NCI-H2081 (cell line): Measurements from ENCODE around the gene GRIK3.
"Not testable (repeated sequence)": the region's sequence is repeated elsewhere in the genome, so short reads cannot be mapped to it uniquely, and the experiment has no call there.

Experiments
- DNase-seq, 2 experiments: peaks; one replicate each; lab custom pipeline; 2025; lab: John Stamatoyannopoulos, UW

Gene GRIK3

DNA sequence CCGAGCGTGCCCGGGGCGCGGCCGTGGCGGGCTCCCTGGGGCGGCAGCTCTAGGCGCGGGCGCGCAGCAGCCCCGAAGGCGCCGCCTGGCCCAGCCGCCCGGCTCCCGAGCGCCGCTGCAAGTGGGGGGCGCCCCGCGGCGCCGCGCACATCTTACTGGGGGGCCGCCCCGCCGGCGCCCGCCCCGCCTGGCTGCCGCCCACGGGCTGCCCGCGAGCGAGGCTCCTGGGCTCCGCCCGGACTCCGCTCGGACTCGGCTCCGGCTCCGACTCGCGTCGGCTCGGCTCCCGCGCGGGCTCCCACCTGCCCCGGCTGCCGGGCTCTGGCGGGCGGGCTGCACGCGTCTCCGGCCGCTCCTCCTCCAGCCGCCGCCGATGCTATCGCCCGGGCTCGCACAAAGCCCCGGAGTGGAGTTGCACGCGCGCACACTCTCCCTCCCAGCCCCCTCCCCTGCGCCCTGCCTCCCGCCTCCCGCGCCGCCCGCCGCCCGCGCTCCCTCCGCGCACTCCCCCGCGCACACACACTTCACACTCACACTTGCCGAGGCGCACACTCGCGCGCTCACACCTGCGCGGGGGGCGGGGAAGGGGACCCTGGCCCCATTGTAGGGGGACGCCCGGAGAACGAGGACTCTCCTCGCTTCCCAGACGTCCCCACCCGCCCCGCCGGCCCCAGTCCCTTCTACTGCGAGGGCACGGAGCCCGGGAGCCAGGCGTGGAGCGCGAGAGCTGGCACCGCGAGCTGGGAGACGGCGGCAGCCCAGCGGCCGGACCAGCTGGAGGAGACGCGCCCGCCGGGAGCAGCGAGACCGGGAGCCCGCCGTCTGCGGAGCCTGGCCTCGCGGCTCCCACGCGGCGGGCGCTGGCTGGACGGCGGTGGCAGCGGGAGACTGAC is at the start of gene GRIK3:
GRIK3 (minus strand) TSS at position 395 of the 893 bp plus-strand sequence. CDS start 407 bp downstream, outside the sequence.
- DNase-seq = peak; percentile 55 to 69

DNA sequence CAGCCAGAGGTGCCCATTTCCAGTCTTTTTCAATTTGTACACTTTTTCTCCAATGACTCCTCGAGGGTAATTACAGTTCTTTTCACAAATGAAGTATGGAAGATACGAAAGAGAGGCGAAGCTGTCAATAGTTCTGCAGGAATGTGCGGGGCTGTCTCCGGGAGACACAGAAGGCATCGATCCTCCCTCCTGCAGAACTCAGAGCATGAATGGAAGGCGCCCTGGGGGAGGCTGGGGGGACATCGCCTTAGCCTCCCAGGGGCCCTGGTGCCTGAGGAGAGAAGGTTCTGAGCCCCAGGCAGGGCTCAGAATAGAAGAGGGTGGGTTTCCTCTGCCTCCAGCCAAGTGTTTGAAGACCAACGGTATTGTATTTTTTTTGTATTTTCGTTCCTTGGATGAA is 49.7 kb upstream of the GRIK3 start:
- DNase-seq = no peak

DNA sequence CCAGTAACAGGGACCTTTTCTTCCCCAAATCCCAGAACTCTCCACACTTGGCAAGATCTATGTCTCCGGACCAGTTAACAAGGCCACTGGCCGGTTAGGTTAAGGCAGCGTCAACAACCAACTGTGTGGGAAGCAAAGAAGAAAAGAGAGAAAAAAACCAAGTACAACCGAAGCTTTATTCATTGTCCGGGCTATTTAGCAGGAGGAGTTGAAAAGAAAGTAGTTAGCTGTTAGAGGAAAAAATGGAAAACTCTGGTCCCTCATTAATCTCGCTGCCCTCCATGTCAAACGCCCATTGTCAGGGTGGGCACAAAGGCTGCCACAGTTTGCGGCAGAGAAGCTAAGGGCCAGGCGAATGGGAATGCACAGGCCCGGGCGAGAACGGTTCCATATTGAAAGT is 49.3 kb upstream of the GRIK3 start:
- DNase-seq = no peak

DNA sequence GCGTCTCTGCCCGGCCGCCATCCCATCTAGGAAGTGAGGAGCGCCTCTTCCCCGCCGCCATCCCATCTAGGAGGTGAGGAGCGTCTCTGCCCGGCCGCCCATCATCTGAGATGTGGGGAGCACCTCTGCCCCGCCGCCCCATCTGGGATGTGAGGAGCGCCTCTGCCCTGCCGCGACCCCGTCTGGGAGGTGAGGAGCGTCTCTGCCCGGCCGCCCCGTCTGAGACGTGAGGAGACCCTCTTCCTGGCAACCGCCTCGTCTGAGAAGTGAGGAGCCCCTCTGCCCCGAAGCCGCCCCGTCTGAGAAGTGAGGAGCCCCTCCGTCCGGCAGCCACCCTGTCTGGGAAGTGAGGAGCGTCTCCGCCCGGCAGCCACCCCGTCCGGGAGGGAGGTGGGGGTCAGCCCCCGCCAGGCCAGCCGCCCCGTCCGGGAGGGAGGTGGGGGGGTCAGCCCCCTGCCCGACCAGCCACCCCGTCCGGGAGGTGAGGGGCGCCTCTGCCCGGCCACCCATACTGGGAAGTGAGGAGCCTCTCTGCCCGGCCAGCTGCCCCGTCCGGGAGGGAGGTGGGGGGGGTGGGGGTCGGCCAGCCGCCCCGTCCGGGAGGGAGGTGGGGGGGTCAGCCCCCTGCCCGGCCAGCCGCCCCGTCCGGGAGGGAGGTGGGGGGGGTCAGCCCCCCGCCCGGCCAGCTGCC is 46.1 kb upstream of the GRIK3 start:
- not testable (repeated sequence) for DNase-seq

DNA sequence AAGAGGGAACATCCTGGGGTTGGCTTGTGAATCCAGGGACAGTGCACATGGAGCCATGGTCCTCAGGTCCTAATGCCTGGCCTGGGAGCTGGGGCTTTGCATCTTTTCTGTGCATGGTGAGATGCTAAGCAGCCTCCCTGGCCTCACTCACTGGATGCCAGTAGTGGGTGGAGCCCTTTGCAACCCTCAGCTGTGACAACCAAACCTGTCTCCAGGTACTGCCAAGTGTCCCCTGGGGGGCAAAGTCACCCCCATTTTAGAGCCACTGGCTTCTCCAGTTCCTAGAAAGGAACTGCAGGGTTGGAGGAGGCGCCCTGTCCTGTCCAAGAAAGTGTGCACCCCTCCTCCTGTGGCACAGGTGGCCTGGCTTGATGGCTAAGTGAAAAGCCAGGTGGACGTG is 44.6 kb upstream of the GRIK3 start:
- DNase-seq = no peak

DNA sequence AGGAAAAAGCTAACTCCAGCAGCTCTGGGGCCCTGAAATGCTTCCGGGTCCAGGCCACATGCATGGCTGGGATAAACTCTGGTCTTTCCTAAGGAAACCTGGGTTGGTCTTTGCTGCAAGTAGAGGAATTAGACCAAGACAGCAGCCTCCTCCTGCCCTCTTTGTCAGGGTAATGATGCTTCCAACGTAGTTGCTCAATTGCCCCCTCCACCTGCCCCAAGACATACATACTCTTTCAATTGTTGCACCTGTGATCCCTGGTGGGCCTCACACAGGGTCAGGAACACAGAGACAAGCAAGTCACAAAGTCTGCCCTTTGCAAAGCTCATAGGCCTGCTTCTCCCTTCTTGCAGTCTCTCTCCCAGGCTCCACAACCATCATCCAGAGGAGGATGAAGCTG is 41.9 kb upstream of the GRIK3 start:
- no peak for DNase-seq

DNA sequence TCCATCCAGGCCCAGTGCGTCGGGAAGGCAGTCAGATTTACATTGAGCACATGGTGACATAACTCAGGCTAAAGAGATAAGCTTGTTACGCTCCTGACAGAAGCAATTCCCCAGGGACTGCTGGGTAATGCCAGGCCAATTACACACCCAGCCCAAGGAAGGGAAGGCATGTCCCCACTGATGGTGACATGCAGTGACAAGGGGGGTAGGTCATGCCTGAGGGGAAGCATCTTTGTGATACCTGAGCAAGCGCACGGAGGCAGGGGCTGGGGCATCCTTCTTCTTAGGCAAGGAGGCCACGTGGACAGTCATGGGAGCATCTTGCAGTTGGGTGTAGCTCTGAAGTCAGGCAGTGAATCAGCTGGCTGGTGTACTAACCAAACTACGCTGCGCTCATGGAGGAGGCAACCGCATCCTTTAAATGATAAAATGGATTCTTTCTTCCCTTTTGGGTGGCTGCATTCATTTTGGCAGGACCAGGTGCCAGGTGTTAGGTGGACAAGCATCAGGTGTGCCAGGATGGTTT is 39.6 kb upstream of the GRIK3 start:
- peak in 1 of 2 experiments; percentile 12 for DNase-seq

DNA sequence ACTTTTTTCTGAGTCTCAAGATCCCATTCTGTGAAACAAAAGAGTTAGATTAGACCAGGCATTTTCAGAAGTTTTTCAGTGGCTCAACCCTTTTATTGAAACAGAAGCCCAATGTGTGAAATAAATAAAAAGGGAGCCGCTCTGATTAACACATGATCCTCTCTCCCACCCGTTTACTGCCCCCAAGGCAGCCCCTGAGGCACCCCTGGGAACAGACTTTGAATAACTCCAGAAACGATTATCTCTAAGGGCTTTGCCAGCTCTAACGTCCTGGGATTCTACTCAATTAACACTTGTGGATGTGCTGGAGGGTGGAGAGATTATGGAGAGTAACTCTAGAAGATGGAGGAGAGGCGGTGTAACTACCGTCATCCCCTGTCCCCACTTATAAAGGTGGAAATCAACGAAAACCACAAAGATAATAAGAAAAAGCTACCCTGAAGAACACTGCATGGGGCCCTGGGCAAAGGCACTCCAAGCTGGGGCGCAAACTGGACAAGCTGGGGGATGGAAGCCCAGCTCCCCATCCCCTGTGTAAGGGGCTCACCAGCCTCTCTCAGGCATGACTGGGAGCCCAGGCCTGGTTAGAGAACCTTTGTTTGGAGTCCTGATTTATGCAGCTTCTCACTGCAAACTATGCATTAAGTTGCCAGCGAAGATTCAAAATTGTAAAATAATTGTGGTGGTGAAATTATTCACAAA is 39.0 kb upstream of the GRIK3 start:
- no peak for DNase-seq

DNA sequence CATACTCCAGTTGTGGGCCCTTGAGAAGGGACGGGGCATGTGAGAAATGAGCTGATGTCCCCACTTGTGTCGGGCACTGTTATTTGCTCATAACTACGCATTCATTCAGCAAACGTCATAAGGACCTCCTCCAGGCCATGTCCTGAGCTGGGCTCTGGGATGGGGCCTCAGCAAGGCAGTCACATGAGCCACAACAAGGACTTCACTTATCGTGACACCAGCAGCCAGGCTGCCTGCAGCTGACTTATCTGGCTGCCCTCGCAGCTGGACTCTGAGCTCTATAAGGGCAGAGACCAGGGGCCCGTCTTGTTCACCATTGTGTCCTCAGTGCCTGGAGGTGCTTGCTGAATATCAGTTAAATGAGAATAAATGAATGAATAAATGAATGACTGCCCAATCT is 37.5 kb upstream of the GRIK3 start:
- no peak for DNase-seq

DNA sequence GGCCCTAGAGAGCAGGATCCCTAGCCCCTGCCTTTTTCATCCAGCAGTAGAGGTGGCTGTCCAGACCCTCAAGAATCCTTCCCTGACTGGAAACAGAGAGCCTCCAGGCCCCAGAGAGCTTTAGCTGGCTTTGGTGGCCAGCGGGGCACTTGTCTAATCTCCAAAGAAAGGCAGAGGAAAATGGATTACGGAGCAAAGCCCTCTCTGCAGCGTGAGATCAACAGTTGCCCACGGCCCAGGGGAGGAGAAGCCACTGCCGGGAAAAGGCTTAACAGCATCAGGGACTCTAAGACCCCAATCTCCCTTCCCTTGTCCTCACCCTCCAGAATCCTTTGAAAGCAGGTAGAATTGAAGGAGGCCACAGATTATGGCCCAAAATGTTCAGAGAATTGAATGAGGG is 35.8 kb upstream of the GRIK3 start:
- DNase-seq = no peak

DNA sequence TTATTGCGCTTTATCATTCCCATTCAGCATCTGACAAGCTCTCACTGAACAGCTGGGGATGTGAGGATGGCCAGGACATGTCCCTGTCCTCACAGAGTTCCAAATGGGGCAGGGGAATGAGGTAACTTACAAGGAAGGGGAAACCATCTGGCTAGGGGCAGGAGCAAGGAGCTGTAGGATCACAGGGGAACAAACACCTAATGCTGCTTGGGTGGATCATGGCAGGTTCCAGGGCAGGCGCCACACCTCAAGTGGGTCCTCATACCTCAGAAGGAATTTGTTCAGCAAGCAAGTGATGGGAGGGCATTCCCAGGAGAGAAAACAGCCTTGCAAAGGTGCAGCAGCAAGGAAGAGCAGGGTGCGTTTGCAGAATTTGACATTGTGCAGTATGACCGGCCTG is 35.1 kb upstream of the GRIK3 start:
- no peak for DNase-seq

DNA sequence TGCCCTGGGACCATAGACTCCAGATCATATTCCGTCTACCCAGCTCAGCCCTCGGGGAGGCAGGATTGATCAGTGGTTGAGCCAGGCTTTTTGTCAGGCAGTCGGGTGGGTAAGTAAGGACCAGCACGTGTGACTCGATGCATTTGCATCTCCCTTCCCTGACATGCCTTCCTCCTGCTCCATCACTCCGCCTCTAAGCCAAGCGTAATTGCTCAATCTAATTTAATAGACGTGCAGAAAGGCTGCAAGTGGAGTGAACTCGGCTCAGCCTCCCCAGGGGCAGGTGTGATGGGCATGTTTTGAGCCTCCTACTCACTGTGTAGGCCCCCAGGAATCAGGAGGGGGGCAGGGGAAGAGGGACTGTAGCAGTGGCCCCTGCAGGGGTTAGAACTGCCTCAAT is 34.6 kb upstream of the GRIK3 start:
- no peak for DNase-seq

DNA sequence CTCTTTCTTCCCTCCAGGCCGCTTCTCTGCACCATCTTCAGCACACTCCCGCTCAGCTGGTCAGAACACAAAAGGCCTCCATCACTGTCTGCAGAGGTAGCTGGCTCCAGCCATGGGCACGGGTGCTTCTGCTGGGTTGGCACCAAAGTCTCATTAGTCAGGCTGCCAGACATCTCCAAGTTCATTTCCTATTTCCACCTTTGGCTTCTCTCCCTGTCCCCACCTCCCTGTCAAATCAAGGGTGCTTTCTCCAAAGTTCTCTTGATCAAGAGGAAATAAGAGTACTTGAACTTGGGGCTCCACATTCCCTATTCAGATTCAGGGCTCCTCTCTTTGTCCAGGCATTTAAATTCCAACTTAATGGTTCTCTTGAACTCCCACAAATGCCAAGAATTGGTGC is 33.9 kb upstream of the GRIK3 start:
- no peak for DNase-seq

DNA sequence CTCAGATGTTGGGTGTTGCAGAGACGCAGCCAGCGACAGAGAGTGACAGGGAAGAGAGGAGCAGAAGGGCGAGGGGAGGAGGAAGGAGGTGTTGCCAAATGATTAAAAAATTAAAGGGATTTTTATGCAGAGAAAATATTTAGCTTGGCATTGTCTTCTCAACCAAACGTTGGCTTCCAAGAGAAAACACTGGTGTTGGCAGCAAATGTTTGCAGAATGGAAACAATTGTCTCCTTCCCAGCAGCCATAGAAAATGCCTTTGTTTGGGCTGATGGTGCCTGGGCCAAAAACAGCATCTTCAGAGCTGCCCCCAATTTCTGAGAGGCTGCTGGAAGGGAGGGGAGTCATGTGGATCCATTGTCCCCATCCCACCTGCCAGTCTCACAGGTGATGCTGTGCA is 29.7 kb upstream of the GRIK3 start:
- DNase-seq = peak; percentile 85 to 92

DNA sequence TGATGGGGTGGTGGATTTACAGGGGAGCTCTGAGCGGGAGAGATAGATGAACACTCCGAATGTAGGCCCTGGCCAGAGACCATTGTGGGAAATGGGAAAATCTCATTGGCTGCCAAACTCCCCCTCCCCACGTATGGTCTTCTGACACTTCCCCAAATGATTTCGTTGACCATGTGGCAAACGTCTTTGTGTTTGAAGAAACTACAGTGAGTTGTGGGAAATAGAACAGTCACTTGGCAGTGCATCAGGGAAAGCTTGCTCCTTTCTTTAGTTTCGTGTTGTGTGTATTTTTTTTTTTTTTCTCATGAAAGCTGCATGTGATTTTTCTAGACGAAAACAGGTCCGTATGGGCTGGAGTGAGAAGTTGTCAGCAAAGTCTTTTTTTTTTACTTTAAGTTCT is 25.0 kb upstream of the GRIK3 start:
- no peak for DNase-seq

DNA sequence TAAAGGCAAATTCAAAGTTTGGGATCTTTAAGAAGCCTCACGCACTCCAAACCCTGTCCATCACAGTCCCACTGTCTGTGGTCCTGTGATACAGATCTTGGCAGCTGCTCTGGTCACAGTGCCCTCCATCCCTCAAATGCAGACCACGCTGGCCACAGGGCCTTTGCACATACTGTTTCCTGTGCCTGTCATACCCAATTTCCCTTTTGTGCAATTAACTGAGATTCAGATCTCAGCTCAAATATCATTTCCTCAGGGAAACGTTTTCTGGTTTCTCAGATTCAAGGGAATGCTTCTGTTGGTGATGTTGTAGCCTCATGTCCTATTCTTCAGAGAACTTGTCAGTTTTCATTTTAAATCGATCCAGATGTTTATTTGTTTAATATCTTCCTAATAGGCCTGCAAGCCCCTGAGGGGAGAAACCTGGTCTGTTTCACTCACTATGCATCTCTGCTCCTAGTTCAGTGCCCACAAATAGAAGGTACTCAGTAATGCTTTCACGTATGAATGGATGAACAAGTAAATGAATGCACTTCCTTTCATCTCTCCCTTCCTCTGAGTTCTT is 24.2 kb upstream of the GRIK3 start:
- no peak for DNase-seq

DNA sequence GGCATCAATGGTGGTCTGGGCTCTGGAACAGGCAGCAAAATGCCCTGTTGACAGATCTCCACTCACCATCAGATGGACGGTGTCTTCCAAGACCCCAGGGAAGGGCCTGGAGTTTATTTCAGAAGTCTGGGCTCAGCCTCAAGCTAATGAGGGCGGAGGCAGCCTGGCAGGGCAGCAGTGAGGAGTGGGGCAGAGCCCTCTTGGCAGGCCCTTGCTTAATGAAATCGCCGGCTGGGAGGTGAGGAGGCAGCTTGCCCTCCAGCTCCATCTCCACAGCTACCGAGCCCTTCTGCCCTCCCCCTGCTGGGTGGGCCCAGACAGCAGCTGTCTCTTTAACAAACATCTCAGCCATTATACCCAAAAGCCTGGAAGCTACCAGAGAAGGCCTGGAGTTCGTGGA is 22.0 kb upstream of the GRIK3 start:
- peak in 1 of 2 experiments; percentile 60 for DNase-seq

DNA sequence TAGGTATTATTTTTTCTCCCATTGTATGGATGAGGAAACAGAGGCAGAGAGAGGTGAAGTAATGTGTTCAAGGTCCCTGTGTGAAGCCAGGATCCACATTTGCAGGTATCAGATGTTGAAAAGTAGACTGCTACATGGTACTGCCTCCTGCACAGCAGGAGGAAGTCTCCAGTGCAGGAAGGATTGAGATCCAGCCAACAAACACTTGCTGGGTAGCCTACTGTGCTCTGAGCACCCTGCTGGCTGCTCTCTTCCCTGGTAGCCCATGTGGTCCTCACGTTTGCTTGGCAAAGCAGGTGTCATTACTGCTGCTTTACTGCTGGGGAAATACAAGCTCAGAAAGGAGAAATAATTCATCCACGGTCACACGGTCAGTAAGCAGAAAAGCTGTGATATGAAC is 21.3 kb upstream of the GRIK3 start:
- peak; percentile 66 to 93 for DNase-seq

DNA sequence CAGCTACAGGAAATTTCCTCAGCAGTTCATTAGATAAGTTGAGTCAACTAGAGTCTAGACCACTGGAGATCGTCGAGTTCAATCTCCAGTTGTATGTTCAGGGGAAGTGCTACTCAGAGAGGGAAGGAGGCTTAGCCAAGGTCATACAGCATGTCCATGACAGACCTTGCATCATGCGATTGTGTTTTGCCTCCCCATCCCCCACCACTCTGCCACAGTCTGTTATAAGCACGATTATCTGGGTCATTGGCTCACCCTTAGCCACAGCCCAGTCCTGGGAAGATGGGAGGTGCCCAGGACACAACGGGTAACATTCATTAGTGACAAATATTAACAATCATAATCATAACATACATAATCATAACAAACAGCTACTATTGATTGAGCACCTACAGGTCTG is 18.9 kb upstream of the GRIK3 start:
- no peak for DNase-seq

DNA sequence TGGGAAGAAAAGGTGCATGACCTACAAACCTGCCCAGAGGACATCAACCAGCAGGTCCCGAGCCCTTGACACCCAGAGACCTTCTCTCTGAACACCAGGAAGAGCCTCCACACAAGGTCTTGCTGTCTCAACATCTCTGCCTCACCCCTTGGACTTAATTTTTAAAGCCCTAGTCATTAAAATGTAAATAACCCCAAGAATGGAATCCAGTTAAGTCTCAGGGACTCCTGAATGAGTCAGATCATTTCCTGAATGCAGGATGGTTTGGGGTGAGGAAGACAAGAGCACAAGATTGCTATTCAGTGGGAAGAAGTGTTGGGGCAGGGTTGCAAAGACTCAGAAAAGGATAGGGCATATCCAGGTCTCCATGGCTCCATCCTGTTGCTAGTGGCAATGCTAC is 17.8 kb upstream of the GRIK3 start:
- no peak for DNase-seq

DNA sequence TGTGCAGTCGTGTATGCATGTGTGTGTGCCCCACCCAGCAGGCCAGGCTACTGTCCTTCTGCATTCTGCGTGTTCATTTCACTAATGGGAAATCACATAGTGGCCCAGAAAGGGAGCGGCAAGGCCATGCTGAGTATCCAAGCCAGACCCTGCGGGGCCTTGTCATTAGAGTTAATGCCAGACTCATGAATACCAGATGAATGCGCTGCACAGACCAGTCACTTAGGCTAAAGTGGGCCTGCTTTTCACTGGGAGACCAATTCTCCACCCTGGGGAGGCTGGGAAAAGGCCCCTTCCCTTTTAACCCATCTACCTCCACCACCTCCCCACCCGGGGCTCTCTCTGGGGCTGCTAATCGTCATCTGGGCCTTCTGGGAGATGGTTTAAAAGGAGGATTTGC is 17.0 kb upstream of the GRIK3 start:
- no peak for DNase-seq

DNA sequence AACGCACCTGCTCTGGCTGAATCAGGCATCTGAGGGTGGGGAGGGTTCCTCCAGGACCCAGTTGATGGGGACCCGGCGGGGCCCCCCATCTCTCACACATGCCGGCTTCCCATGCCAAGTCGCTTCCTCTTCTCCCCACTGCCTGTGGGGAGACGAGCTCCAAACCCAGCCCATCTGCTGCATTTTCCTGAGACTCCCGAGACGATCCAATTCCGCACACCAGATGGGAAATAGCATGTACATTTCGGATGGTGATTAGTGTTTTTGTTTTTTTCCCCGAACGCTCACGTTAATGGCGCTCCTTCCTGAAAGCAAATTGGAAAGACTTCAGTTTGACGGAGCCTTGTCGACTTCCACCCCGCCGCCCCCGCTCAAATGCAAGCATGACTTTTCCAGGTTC is 13.2 kb upstream of the GRIK3 start:
- no peak for DNase-seq
